Suprapubic skin (tissue), 4 donors: ENCODE measurements around the gene DNAL1.

ENCODE experiments used
- POLR2A ChIP-seq, 2 donors: fragments of 450-650 bp; IDR thresholded peaks; one replicate each; pipeline ENCODE4 v1.6.1; 2017; ENCODE audit warnings: antibody characterized with exemption in 2 of 2, mild to moderate bottlenecking in 2 of 2, moderate library complexity in 2 of 2
- POLR2AphosphoS5 ChIP-seq, 3 donors: sonication (generic); formaldehyde crosslinking; IDR thresholded peaks; one replicate each; pipeline ENCODE4 v1.6.1; 2017; ENCODE audit warnings: antibody characterized with exemption in 3 of 3
- TF ChIP-seq, protein P1 (sequence below), 2 donors: fragments of 200-600 bp in 1 of 2; fragments of 450-650 bp in 1 of 2; sonication (generic) in 1 of 2; IDR thresholded peaks; one replicate each; pipeline ENCODE4 v1.5.1; 2016 to 2019; ENCODE audit warnings: antibody characterized with exemption in 2 of 2, mild to moderate bottlenecking in 1 of 2, moderate library complexity in 1 of 2

DNA sequence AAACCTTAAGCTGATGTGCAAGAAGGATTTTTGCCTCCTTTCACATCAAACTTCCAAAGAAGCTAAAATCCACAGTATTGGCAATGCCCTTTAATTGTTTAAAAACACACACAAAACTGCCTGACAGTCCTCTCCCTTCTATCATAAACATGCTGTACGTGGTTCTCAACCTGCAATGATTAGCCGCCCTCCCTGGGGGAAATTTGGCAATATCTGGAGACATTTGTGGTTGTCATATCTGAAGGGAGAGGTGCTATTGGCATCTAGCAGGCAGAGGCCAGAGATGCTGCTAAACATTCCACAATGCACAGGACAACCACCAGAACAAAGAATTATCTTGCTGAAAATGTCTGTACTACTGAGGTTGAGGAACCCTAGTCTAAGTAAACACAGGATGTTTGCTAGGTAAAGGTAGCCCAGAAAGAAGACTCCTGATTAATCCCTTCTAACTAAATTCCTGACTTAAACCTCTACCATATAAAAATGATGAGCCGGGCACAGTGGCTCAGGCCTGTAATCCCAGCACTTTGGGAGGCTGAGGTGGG lies 31.3 kb upstream of the DNAL1 start:
- TF ChIP-seq, protein P1, sequence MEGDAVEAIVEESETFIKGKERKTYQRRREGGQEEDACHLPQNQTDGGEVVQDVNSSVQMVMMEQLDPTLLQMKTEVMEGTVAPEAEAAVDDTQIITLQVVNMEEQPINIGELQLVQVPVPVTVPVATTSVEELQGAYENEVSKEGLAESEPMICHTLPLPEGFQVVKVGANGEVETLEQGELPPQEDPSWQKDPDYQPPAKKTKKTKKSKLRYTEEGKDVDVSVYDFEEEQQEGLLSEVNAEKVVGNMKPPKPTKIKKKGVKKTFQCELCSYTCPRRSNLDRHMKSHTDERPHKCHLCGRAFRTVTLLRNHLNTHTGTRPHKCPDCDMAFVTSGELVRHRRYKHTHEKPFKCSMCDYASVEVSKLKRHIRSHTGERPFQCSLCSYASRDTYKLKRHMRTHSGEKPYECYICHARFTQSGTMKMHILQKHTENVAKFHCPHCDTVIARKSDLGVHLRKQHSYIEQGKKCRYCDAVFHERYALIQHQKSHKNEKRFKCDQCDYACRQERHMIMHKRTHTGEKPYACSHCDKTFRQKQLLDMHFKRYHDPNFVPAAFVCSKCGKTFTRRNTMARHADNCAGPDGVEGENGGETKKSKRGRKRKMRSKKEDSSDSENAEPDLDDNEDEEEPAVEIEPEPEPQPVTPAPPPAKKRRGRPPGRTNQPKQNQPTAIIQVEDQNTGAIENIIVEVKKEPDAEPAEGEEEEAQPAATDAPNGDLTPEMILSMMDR (IDR thresholded peaks at IDR 0.05): no peak
- TF ChIP-seq POLR2A (IDR thresholded peaks at IDR 0.05) (no peak), POLR2AphosphoS5 (IDR thresholded peaks at IDR 0.05) (no peak)
